ENCODE results near the gene RPS6KA6.

The RPS6KA6 gene

DNA sequence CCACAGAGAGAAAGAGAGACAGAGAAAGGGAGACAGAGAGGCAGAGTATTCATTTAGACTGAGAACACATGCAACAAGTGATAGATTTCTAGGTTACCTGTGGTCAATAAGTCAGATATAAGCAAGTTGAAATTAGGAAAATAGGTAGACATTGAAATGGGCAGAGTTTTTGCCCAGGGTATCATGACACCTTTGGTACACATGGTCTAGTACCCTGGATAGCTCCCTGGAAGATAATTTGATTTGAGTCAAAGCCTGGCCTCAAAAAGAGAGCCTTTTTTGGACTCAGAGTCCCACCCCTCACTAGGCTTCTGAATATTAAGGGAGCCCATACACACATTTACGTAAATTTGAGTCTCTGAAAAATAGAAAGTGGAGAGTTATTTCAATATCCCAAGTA is 4.0 kb upstream of the RPS6KA6 start (continued):
- TF ChIP-seq, protein P1, sequence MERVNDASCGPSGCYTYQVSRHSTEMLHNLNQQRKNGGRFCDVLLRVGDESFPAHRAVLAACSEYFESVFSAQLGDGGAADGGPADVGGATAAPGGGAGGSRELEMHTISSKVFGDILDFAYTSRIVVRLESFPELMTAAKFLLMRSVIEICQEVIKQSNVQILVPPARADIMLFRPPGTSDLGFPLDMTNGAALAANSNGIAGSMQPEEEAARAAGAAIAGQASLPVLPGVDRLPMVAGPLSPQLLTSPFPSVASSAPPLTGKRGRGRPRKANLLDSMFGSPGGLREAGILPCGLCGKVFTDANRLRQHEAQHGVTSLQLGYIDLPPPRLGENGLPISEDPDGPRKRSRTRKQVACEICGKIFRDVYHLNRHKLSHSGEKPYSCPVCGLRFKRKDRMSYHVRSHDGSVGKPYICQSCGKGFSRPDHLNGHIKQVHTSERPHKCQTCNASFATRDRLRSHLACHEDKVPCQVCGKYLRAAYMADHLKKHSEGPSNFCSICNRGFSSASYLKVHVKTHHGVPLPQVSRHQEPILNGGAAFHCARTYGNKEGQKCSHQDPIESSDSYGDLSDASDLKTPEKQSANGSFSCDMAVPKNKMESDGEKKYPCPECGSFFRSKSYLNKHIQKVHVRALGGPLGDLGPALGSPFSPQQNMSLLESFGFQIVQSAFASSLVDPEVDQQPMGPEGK (CRISPR knock-in tag; IDR thresholded peaks at IDR 0.05; ENCODE audit: borderline replicate concordance): no peak
- TF ChIP-seq SNAI2 (CRISPR knock-in tag; IDR thresholded peaks at IDR 0.05) (no peak), RARB (CRISPR knock-in tag; IDR thresholded peaks at IDR 0.05) (no peak), ESRRG (CRISPR knock-in tag; IDR thresholded peaks at IDR 0.05) (no peak), ZFP3 (CRISPR knock-in tag; IDR thresholded peaks at IDR 0.05) (no peak), BACH2 (CRISPR knock-in tag; IDR thresholded peaks at IDR 0.05; ENCODE audit: borderline replicate concordance) (no peak), TCF4 (CRISPR knock-in tag; IDR thresholded peaks at IDR 0.05; ENCODE audit: borderline replicate concordance) (no peak), ZNF70 (CRISPR knock-in tag; IDR thresholded peaks at IDR 0.05) (no peak), ISL1 (CRISPR knock-in tag; IDR thresholded peaks at IDR 0.05) (no peak)
- TF ChIP-seq, protein P2, sequence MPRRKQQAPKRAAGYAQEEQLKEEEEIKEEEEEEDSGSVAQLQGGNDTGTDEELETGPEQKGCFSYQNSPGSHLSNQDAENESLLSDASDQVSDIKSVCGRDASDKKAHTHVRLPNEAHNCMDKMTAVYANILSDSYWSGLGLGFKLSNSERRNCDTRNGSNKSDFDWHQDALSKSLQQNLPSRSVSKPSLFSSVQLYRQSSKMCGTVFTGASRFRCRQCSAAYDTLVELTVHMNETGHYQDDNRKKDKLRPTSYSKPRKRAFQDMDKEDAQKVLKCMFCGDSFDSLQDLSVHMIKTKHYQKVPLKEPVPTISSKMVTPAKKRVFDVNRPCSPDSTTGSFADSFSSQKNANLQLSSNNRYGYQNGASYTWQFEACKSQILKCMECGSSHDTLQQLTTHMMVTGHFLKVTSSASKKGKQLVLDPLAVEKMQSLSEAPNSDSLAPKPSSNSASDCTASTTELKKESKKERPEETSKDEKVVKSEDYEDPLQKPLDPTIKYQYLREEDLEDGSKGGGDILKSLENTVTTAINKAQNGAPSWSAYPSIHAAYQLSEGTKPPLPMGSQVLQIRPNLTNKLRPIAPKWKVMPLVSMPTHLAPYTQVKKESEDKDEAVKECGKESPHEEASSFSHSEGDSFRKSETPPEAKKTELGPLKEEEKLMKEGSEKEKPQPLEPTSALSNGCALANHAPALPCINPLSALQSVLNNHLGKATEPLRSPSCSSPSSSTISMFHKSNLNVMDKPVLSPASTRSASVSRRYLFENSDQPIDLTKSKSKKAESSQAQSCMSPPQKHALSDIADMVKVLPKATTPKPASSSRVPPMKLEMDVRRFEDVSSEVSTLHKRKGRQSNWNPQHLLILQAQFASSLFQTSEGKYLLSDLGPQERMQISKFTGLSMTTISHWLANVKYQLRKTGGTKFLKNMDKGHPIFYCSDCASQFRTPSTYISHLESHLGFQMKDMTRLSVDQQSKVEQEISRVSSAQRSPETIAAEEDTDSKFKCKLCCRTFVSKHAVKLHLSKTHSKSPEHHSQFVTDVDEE (CRISPR knock-in tag; IDR thresholded peaks at IDR 0.05): no peak

DNA sequence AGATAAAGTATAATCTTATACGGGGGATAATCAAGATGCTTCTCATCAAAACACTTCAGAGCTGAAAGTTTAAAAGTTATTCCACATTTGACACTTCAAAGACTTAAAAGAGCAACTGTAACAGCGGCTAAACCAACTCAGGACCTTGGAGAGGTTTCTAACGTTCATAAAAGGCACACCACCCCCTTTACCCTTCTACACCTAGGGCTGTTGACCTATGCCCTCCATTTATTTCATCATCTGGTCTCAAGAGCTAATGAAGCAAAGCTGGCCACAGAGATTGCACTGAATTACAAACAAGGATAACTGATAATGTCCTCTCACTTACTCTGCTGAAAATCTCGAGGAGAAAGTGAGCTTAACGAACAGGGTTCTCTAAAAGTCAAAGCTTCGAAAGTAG is 1.1 kb upstream of the RPS6KA6 start:
- ATAC-seq: no peak
- TF ChIP-seq ARNTL (CRISPR knock-in tag; IDR thresholded peaks at IDR 0.05; ENCODE audit: borderline replicate concordance, low read depth): no peak
- no peak for TF ChIP-seq RARB (CRISPR knock-in tag; IDR thresholded peaks at IDR 0.05)
- TF ChIP-seq, protein P1 (CRISPR knock-in tag; IDR thresholded peaks at IDR 0.05; ENCODE audit: borderline replicate concordance): no peak
- no peak for TF ChIP-seq BACH2 (CRISPR knock-in tag; IDR thresholded peaks at IDR 0.05; ENCODE audit: borderline replicate concordance)
- TF ChIP-seq TOX (CRISPR knock-in tag; IDR thresholded peaks at IDR 0.05; ENCODE audit: borderline replicate concordance): no peak
- TF ChIP-seq CSDC2 (CRISPR knock-in tag; IDR thresholded peaks at IDR 0.05): no peak
- TF ChIP-seq ZNF565 (CRISPR knock-in tag; conservative IDR thresholded peaks at IDR 0.05; ENCODE audit: low read depth): no peak
- TF ChIP-seq, protein P3, sequence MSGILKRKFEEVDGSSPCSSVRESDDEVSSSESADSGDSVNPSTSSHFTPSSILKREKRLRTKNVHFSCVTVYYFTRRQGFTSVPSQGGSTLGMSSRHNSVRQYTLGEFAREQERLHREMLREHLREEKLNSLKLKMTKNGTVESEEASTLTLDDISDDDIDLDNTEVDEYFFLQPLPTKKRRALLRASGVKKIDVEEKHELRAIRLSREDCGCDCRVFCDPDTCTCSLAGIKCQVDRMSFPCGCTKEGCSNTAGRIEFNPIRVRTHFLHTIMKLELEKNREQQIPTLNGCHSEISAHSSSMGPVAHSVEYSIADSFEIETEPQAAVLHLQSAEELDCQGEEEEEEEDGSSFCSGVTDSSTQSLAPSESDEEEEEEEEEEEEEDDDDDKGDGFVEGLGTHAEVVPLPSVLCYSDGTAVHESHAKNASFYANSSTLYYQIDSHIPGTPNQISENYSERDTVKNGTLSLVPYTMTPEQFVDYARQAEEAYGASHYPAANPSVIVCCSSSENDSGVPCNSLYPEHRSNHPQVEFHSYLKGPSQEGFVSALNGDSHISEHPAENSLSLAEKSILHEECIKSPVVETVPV (CRISPR knock-in tag; IDR thresholded peaks at IDR 0.05): no peak
- TF ChIP-seq ISL1 (CRISPR knock-in tag; IDR thresholded peaks at IDR 0.05): no peak
- no peak for TF ChIP-seq TCF4 (CRISPR knock-in tag; IDR thresholded peaks at IDR 0.05; ENCODE audit: borderline replicate concordance)
- TF ChIP-seq ZFP30 (CRISPR knock-in tag; IDR thresholded peaks at IDR 0.05): no peak
- TF ChIP-seq, protein P2 (CRISPR knock-in tag; IDR thresholded peaks at IDR 0.05): no peak
- TF ChIP-seq ZNF8 (CRISPR knock-in tag; IDR thresholded peaks at IDR 0.05): no peak
- TF ChIP-seq SNAI2 (CRISPR knock-in tag; IDR thresholded peaks at IDR 0.05): no peak
- TF ChIP-seq ESRRG (CRISPR knock-in tag; IDR thresholded peaks at IDR 0.05): no peak
- no peak for TF ChIP-seq ZNF70 (CRISPR knock-in tag; IDR thresholded peaks at IDR 0.05)

DNA sequence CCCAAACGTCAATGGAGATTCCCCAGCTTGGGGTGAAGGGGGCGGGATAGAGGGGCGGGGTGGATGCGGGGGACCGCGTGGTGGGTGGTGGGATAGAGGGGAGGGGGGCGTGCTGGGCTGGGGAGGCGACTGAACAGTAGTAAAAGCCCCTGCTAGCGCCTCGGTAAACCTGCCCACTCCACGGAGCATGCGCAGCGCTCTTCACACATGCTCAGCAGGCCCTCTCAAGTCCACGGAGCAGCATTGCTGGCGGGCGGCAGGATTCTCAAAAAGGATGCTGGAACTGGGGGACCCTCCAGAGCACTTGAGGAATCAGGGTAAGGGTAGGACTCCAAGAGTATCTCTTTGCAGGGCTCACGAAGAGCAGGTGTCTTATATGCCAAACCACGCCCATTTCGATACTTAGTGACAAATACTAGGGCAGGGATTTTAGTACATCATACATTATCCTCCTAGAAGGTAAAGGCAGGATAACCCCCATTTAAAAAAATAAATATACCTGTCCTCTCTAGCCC is 378 bp upstream of the RPS6KA6 start:
- peak; percentile 86 for ATAC-seq
- TF ChIP-seq ESRRG (CRISPR knock-in tag; IDR thresholded peaks at IDR 0.05): no peak
- TF ChIP-seq ZNF565 (CRISPR knock-in tag; conservative IDR thresholded peaks at IDR 0.05; ENCODE audit: low read depth): no peak
- TF ChIP-seq ZNF8 (CRISPR knock-in tag; IDR thresholded peaks at IDR 0.05): no peak
- no peak for TF ChIP-seq OSR1 (CRISPR knock-in tag; IDR thresholded peaks at IDR 0.05)
- TF ChIP-seq PPARA (CRISPR knock-in tag; IDR thresholded peaks at IDR 0.05; ENCODE audit: borderline replicate concordance): no peak
- TF ChIP-seq, protein P1 (CRISPR knock-in tag; IDR thresholded peaks at IDR 0.05; ENCODE audit: borderline replicate concordance): no peak
- TF ChIP-seq ZNF70 (CRISPR knock-in tag; IDR thresholded peaks at IDR 0.05): no peak
- TF ChIP-seq BACH2 (CRISPR knock-in tag; IDR thresholded peaks at IDR 0.05; ENCODE audit: borderline replicate concordance): no peak
- TF ChIP-seq, protein P4, sequence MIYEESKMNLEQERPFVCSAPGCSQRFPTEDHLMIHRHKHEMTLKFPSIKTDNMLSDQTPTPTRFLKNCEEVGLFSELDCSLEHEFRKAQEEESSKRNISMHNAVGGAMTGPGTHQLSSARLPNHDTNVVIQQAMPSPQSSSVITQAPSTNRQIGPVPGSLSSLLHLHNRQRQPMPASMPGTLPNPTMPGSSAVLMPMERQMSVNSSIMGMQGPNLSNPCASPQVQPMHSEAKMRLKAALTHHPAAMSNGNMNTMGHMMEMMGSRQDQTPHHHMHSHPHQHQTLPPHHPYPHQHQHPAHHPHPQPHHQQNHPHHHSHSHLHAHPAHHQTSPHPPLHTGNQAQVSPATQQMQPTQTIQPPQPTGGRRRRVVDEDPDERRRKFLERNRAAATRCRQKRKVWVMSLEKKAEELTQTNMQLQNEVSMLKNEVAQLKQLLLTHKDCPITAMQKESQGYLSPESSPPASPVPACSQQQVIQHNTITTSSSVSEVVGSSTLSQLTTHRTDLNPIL (CRISPR knock-in tag; IDR thresholded peaks at IDR 0.05; ENCODE audit: low read depth): no peak
- no peak for TF ChIP-seq ZC3H10 (CRISPR knock-in tag; IDR thresholded peaks at IDR 0.05)
- no peak for TF ChIP-seq RARB (CRISPR knock-in tag; IDR thresholded peaks at IDR 0.05)
